ENCODE measurements around the gene PRPF19. TPM values are rescaled to one million over a fixed set of nuclear protein-coding genes. Genes with fewer than 3 reads are reported as not detected.

The PRPF19 gene
- total RNA-seq, 1 donor from 2014 or later: 120 TPM

GRCh38 chr11:60891103-60891741 lies 15.2 kb downstream of the PRPF19 start:
- Mint-ChIP-seq H3K4me3 (no peak overlapping the region), H3K36me3 (peaks cover 27% of the 10 kb centered on the region), H3K27ac (peak overlapping the region; percentile 46), H3K4me1 (ENCODE audit: unreplicated experiment) (peaks cover 11% of the 10 kb centered on the region), H3K9me3 (no peaks in the 10 kb centered on the region), H3K27me3 (no peaks in the 10 kb centered on the region)
- TF ChIP-seq, protein P1, sequence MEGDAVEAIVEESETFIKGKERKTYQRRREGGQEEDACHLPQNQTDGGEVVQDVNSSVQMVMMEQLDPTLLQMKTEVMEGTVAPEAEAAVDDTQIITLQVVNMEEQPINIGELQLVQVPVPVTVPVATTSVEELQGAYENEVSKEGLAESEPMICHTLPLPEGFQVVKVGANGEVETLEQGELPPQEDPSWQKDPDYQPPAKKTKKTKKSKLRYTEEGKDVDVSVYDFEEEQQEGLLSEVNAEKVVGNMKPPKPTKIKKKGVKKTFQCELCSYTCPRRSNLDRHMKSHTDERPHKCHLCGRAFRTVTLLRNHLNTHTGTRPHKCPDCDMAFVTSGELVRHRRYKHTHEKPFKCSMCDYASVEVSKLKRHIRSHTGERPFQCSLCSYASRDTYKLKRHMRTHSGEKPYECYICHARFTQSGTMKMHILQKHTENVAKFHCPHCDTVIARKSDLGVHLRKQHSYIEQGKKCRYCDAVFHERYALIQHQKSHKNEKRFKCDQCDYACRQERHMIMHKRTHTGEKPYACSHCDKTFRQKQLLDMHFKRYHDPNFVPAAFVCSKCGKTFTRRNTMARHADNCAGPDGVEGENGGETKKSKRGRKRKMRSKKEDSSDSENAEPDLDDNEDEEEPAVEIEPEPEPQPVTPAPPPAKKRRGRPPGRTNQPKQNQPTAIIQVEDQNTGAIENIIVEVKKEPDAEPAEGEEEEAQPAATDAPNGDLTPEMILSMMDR (conservative IDR thresholded peaks at IDR 0.05): no peak
- no peak for DNase-seq (ENCODE audit: extremely low spot score, unreplicated experiment)

- no peak overlapping the region for H3K4me3 Mint-ChIP-seq
- H3K27ac Mint-ChIP-seq: no peak overlapping the region
- DNase-seq (ENCODE audit: extremely low spot score, unreplicated experiment): no peak
- H3K4me1 Mint-ChIP-seq (ENCODE audit: unreplicated experiment): peaks cover 11% of the 10 kb centered on the region
- no peaks in the 10 kb centered on the region for H3K9me3 Mint-ChIP-seq
- H3K36me3 Mint-ChIP-seq: peaks cover 25% of the 10 kb centered on the region
- H3K27me3 Mint-ChIP-seq: no peaks in the 10 kb centered on the region
- TF ChIP-seq, protein P1 (conservative IDR thresholded peaks at IDR 0.05): no peak
These were observed 15.7 kb downstream of the PRPF19 start for GRCh38 chr11:60890696-60891095.

DNA sequence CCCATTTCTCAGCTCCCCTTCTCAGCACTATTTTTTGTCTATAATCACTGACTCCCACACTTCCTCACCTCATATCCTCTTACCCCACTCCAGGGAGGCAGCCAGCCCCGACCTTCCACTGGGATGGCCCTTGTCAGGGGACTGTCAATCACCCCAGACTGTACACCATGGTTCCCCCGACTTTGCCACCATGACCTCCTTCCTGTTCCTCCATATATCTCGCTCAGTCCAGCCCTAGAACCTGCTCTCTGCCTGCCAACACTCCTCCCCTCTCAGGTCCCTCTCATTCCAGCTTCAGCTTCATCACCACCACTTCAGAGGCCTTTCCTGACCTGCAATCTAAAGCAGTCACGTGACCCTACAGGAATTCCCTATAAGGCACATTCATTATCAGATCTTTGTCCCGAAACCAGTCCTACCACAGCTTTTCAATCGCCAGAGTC lies 16.5 kb downstream of the PRPF19 start:
- Mint-ChIP-seq H3K4me1 (ENCODE audit: unreplicated experiment) (peaks cover 11% of the 10 kb centered on the region), H3K4me3 (no peak overlapping the region), H3K27ac (peak overlapping the region; percentile 2), H3K9me3 (no peaks in the 10 kb centered on the region), H3K36me3 (peaks cover 30% of the 10 kb centered on the region), H3K27me3 (no peaks in the 10 kb centered on the region)
- TF ChIP-seq, protein P1 (conservative IDR thresholded peaks at IDR 0.05): no peak
- no peak for DNase-seq (ENCODE audit: extremely low spot score, unreplicated experiment)

GRCh38 chr11:60887556-60887955 lies 18.8 kb downstream of the PRPF19 start:
- H3K4me3 Mint-ChIP-seq: no peak overlapping the region
- no peak for DNase-seq (ENCODE audit: extremely low spot score, unreplicated experiment)
- no peak overlapping the region for H3K27ac Mint-ChIP-seq
- no peaks in the 10 kb centered on the region for H3K27me3 Mint-ChIP-seq
- peaks cover 31% of the 10 kb centered on the region for H3K36me3 Mint-ChIP-seq
- H3K4me1 Mint-ChIP-seq (ENCODE audit: unreplicated experiment): peaks cover 11% of the 10 kb centered on the region
- TF ChIP-seq, protein P1 (conservative IDR thresholded peaks at IDR 0.05): peak; percentile 62
- no peaks in the 10 kb centered on the region for H3K9me3 Mint-ChIP-seq

GRCh38 chr11:60880643-60881282 lies 25.6 kb downstream of the PRPF19 start:
- Mint-ChIP-seq H3K4me3 (no peak overlapping the region), H3K36me3 (peaks cover 17% of the 10 kb centered on the region), H3K27me3 (no peaks in the 10 kb centered on the region), H3K9me3 (no peaks in the 10 kb centered on the region), H3K4me1 (ENCODE audit: unreplicated experiment) (peaks cover 6% of the 10 kb centered on the region), H3K27ac (peak overlapping the region; percentile 78)
- DNase-seq (ENCODE audit: extremely low spot score, unreplicated experiment): no peak
- TF ChIP-seq, protein P1 (conservative IDR thresholded peaks at IDR 0.05): no peak

Measured in type B pancreatic cell (in vitro differentiated cells).